Natural killer cell (primary cell): ENCODE measurements around the gene PTH1R. TPM values are rescaled to one million over a fixed set of nuclear protein-coding genes. Genes with fewer than 3 reads are reported as not detected.

ENCODE experiments used
- ATAC-seq, 3 donors: fragments of 150-1000 bp in 2 of 3; fragments of 200-7000 bp in 1 of 3; cut with Tn5 transposase; 1 replicate in 1 of 3; 2 replicates in 2 of 3; pipeline ENCODE4 v1.10.0; 2021; ENCODE audit warnings: mild to moderate bottlenecking in 2 of 3, moderate library complexity in 2 of 3
- DNase-seq, 2 donors: peaks; one replicate each; pipeline versions ENCODE4 v3.0.0 to v3.0.0-alpha.2; 2013 to 2021; ENCODE audit warnings: mixed read lengths in 1 of 2
- H3K27ac ChIP-seq: one replicate; pipeline ENCODE4 v1.5.1; 2013; ENCODE audit warnings: mild to moderate bottlenecking, low read length
- H3K27me3 ChIP-seq: one replicate; pipeline ENCODE4 v1.6.1; 2013; ENCODE audit warnings: low read length; ENCODE audit not compliant: control insufficient read depth, insufficient read depth
- H3K36me3 ChIP-seq: one replicate; pipeline ENCODE4 v1.6.1; 2013; ENCODE audit warnings: low read length; ENCODE audit not compliant: control insufficient read depth, insufficient read depth
- H3K4me1 ChIP-seq: one replicate; pipeline ENCODE4 v1.6.1; 2013; ENCODE audit warnings: low read length; ENCODE audit not compliant: control insufficient read depth, insufficient read depth
- H3K4me3 ChIP-seq: one replicate; pipeline ENCODE4 v1.5.1; 2013; ENCODE audit warnings: low read length
- H3K9me3 ChIP-seq: one replicate; pipeline ENCODE4 v1.6.1; 2013; ENCODE audit warnings: low read length; ENCODE audit not compliant: control insufficient read depth, insufficient read depth
- H3K27ac Mint-ChIP-seq, 2 donors: one replicate each; pipeline ENCODE4 v1.8.0; 2022; ENCODE audit warnings: mild to moderate bottlenecking in 2 of 2, mixed read lengths in 2 of 2, moderate library complexity in 1 of 2
- H3K27me3 Mint-ChIP-seq, 2 donors: one replicate each; pipeline ENCODE4 v1.8.0; 2022; ENCODE audit warnings: low read depth in 2 of 2, mixed read lengths in 2 of 2
- H3K36me3 Mint-ChIP-seq: one replicate; pipeline ENCODE4 v1.8.0; 2022; ENCODE audit warnings: mixed read lengths
- H3K4me1 Mint-ChIP-seq, 2 donors: one replicate each; pipeline ENCODE4 v1.8.0; 2022; ENCODE audit warnings: mixed read lengths in 2 of 2
- H3K4me3 Mint-ChIP-seq: one replicate; pipeline ENCODE4 v1.8.0; 2022; ENCODE audit warnings: mild to moderate bottlenecking, moderate library complexity, mixed read lengths
- H3K9me3 Mint-ChIP-seq, 2 donors: one replicate each; pipeline ENCODE4 v1.8.0; 2022; ENCODE audit warnings: mixed read lengths in 2 of 2
- WGBS: methylation state at CpG from one replicate; pipeline ENCODE4 v1.1.7; 2013; ENCODE audit warnings: missing lambda C conversion rate; ENCODE audit not compliant: insufficient coverage; 5-methylcytosine and 5-hydroxymethylcytosine counted together
- intact Hi-C: fragments of 100-400 bp; cut with micrococcal nuclease; formaldehyde crosslinking; loops from one replicate; pipeline ENCODE4 v1.14.2; 2022
- total RNA-seq, 4 donors: library from RNA; stranded (reverse); fragments of 120-200 nt in 1 of 4; gene quantifications; one replicate each; pipeline versions ENCODE4 v1.2.3 to v1.2.4, GENCODE V29; 2013 to 2022
- TF ChIP-seq, protein P1 (sequence below): fragments of 200-600 bp; IDR thresholded peaks from one replicate; pipeline ENCODE4 v1.8.0; 2022; ENCODE audit warnings: antibody characterized with exemption

The PTH1R gene
- total RNA-seq, 3 donors from 2014 or later (not counting 1 experiment from before 2014, with no cell fraction given): not detected

DNA sequence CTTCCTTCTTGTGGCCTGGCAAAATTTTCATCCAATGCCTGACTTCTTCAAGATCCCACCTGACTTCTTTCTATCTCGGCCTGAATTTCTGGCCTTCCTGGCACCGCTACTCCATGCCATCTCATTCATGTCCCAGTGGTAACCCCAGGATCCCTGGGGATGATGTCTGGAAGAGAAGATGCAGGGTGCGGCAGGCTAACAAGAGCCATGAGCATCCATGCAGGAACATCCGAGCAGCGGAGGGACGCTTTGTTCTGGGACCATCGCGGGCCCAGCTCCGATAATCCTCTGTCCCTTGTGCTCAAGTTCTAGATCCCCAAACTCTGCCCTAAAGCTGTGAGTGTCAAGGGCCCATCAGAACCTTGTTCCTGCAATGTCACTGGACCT lies 25.2 kb upstream of the PTH1R start:
- DNase-seq: no peak
- no peaks in the 10 kb centered on the region for H3K9me3 ChIP-seq
- H3K27me3 ChIP-seq: no peaks in the 10 kb centered on the region
- intact Hi-C loops: no loop called here
- H3K4me3 ChIP-seq: no peak overlapping the region
- 93% methylated on average over 9 of the region's 9 CpGs for WGBS
- Mint-ChIP-seq H3K36me3 (no peaks in the 10 kb centered on the region), H3K27ac (no peak overlapping the region), H3K27me3 (peaks cover 0 to 5% of the 10 kb centered on the region in 2 donors), H3K9me3 (no peaks in the 10 kb centered on the region), H3K4me3 (no peak overlapping the region), H3K4me1 (no peaks in the 10 kb centered on the region)
- TF ChIP-seq, protein P1, sequence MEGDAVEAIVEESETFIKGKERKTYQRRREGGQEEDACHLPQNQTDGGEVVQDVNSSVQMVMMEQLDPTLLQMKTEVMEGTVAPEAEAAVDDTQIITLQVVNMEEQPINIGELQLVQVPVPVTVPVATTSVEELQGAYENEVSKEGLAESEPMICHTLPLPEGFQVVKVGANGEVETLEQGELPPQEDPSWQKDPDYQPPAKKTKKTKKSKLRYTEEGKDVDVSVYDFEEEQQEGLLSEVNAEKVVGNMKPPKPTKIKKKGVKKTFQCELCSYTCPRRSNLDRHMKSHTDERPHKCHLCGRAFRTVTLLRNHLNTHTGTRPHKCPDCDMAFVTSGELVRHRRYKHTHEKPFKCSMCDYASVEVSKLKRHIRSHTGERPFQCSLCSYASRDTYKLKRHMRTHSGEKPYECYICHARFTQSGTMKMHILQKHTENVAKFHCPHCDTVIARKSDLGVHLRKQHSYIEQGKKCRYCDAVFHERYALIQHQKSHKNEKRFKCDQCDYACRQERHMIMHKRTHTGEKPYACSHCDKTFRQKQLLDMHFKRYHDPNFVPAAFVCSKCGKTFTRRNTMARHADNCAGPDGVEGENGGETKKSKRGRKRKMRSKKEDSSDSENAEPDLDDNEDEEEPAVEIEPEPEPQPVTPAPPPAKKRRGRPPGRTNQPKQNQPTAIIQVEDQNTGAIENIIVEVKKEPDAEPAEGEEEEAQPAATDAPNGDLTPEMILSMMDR: no peak
- no peak overlapping the region for H3K27ac ChIP-seq
- no peaks in the 10 kb centered on the region for H3K36me3 ChIP-seq
- ATAC-seq: no peak
- no peaks in the 10 kb centered on the region for H3K4me1 ChIP-seq

DNA sequence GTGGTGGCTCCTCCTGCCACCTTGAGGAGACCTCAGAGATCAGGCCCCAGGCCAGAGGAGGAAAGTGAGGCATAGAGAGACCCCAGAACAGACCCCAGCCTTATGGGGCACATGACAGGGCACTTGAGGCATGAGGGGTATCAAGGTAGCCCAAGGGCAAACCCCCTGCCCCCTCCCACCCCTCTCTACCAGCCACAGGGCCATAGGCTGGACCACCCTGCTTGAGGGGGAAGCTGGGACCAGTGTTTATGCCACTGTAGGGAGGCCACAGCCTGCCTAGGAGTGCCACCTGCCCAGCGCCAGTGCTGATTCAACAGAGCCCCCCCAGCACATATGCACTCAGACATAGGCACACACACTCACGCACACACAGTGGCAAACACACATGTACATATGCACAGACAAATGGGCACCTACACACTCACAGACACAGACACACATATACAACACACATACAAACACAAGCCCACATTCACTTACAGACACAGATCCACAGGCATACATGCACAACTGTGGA lies 24.6 kb upstream of the PTH1R start:
- no peaks in the 10 kb centered on the region for H3K4me1 Mint-ChIP-seq
- TF ChIP-seq, protein P1: no peak
- no peaks in the 10 kb centered on the region for H3K9me3 Mint-ChIP-seq
- H3K36me3 Mint-ChIP-seq: no peaks in the 10 kb centered on the region
- H3K36me3 ChIP-seq: no peaks in the 10 kb centered on the region
- H3K9me3 ChIP-seq: no peaks in the 10 kb centered on the region
- WGBS: 83% methylated on average over 2 of the region's 2 CpGs
- ATAC-seq (no peak), DNase-seq (no peak)
- no peaks in the 10 kb centered on the region for H3K4me1 ChIP-seq
- H3K27ac Mint-ChIP-seq: no peak overlapping the region
- H3K27ac ChIP-seq: no peak overlapping the region
- no peak overlapping the region for H3K4me3 ChIP-seq
- intact Hi-C loops: no loop called here
- H3K4me3 Mint-ChIP-seq: no peak overlapping the region
- peaks cover 0 to 5% of the 10 kb centered on the region in 2 donors for H3K27me3 Mint-ChIP-seq
- H3K27me3 ChIP-seq: no peaks in the 10 kb centered on the region

DNA sequence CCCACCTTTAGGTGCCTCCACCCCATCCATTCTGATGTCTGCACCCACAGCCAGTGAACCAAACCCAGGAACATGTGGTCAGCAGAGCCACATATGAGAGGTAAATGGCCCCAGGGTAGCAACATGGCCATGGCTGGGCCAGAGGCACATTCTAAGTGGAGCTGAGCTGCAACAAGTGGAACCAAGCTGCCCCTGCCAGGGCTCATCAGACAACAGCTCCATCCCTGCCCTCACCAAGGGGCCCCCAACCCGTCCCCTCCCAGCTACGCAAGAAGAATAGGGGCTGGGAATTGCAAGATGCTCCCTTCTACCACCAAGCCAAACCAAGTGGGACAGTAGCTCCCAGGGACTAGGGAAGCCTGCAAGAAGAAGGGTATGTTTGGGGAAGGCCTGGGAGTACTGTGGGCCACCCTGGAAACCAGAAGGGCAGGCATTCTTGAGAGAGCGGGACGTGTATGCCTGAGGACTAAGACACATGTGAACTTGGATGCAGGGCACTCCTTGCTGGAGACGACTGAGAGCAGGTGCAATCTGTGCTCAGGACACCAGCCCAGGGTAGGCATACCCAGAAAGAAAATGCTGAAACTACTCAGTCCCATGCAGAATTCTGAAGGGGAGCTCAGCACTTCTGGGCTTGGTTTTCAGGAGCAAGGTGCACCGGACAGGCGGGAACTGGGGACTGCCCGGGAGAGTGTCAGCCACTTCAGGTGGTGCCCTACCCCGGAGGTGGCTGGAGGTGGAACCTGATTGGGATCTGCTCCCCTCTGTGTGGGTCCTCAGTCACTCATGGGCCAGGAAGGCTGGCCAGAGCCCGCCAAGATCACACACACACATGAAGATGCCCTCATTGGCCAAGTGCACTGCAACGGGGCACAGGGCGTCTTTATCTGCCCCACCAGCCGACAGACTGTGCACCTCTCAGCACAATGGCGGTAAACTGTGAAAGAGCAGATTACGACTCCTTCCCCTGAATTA lies 23.8 kb upstream of the PTH1R start:
- Mint-ChIP-seq H3K4me1 (no peaks in the 10 kb centered on the region), H3K36me3 (no peaks in the 10 kb centered on the region), H3K9me3 (no peaks in the 10 kb centered on the region), H3K4me3 (no peak overlapping the region), H3K27ac (no peak overlapping the region), H3K27me3 (peaks cover 0 to 5% of the 10 kb centered on the region in 2 donors)
- Histone ChIP-seq H3K36me3 (no peaks in the 10 kb centered on the region), H3K27me3 (no peaks in the 10 kb centered on the region), H3K4me3 (no peak overlapping the region), H3K4me1 (no peaks in the 10 kb centered on the region), H3K9me3 (no peaks in the 10 kb centered on the region), H3K27ac (no peak overlapping the region)
- intact Hi-C loops: no loop called here
- 89% methylated on average over 15 of the region's 15 CpGs for WGBS
- no peak for DNase-seq
- TF ChIP-seq, protein P1: no peak
- ATAC-seq: no peak
